ENCODE results near the gene TASL.
"Not testable (repeated sequence)": the region's sequence is repeated elsewhere in the genome, so short reads cannot be mapped to it uniquely, and the experiment has no call there.

Gene TASL

GRCh38 chrX:30573125-30573524 is 4.4 kb downstream of the TASL start:
- DNase-seq = no peak

GRCh38 chrX:30572678-30573077 is 4.9 kb downstream of the TASL start:
- no peak for DNase-seq

- DNase-seq = no peak
Observed at GRCh38 chrX:30572004-30572403, 5.6 kb downstream of the TASL start.

- DNase-seq = no peak
Observed at GRCh38 chrX:30570505-30570904, 7.1 kb downstream of the TASL start.

GRCh38 chrX:30568136-30568535 is 9.4 kb downstream of the TASL start:
- DNase-seq = no peak

- DNase-seq = not testable (repeated sequence)
Observed at GRCh38 chrX:30563070-30563469, 14.5 kb downstream of the TASL start.

- no peak for DNase-seq
Observed at GRCh38 chrX:30561191-30561590, 16.4 kb downstream of the TASL start.

- DNase-seq = no peak
Observed at GRCh38 chrX:30538271-30538670, 39.3 kb downstream of the TASL start.

- DNase-seq = no peak
Observed at GRCh38 chrX:30533835-30534234, 43.7 kb downstream of the TASL start.

- no peak for DNase-seq
Observed at GRCh38 chrX:30533266-30533665, 44.3 kb downstream of the TASL start.

GRCh38 chrX:30530606-30531005 is 47.0 kb downstream of the TASL start:
- DNase-seq = no peak

- DNase-seq = no peak
Observed at GRCh38 chrX:30525732-30526131, 51.8 kb downstream of the TASL start.

- no peak for DNase-seq
Observed at GRCh38 chrX:30521440-30522182, 56.0 kb downstream of the TASL start.

- no peak for DNase-seq
Observed at GRCh38 chrX:30513284-30513683, 64.3 kb downstream of the TASL start.
